ENCODE results near the gene NSF.
"Not testable (repeated sequence)": the region's sequence is repeated elsewhere in the genome, so short reads cannot be mapped to it uniquely, and the experiment has no call there.

Gene NSF

GRCh38 chr17:46782250-46782953, 191.9 kb downstream of the NSF start:
- peaks cover 54% of the 10 kb centered on the region for H3K4me1 ChIP-seq (ENCODE audit: control insufficient read depth, insufficient read depth, low read length)
- H3K27ac ChIP-seq (ENCODE audit: low read depth, low read length) = no peak overlapping the region
- no peaks in the 10 kb centered on the region for H3K36me3 ChIP-seq (ENCODE audit: control insufficient read depth, insufficient read depth, low read length)
- H3K27me3 ChIP-seq (ENCODE audit: control insufficient read depth, insufficient read depth, low read length) = peaks cover 4% of the 10 kb centered on the region; the same call in 1 of the 2 replicates
- H3K4me3 ChIP-seq (ENCODE audit: low read depth, low read length) = no peak overlapping the region
- H3K9me3 ChIP-seq (ENCODE audit: control insufficient read depth, insufficient read depth, low read depth, low read length) = no peaks in the 10 kb centered on the region
- H3K9ac ChIP-seq (ENCODE audit: low read length) = no peak overlapping the region

- Histone ChIP-seq H3K36me3 (ENCODE audit: control insufficient read depth, insufficient read depth, low read length) (no peaks in the 10 kb centered on the region), H3K27me3 (ENCODE audit: control insufficient read depth, insufficient read depth, low read length) (no peaks in the 10 kb centered on the region), H3K4me1 (ENCODE audit: control insufficient read depth, insufficient read depth, low read length) (peaks cover 51% of the 10 kb centered on the region), H3K4me3 (ENCODE audit: low read depth, low read length) (no peak overlapping the region), H3K9me3 (ENCODE audit: control insufficient read depth, insufficient read depth, low read depth, low read length) (no peaks in the 10 kb centered on the region), H3K27ac (ENCODE audit: low read depth, low read length) (no peak overlapping the region), H3K9ac (ENCODE audit: low read length) (no peak overlapping the region)
Observed at GRCh38 chr17:46783031-46783593, 192.6 kb downstream of the NSF start.

- Histone ChIP-seq H3K4me1 (ENCODE audit: control insufficient read depth, insufficient read depth, low read length) (peaks cover 42% of the 10 kb centered on the region), H3K4me3 (ENCODE audit: low read depth, low read length) (no peak overlapping the region), H3K36me3 (ENCODE audit: control insufficient read depth, insufficient read depth, low read length) (peaks cover 5% of the 10 kb centered on the region; the same call in 1 of the 2 replicates), H3K9me3 (ENCODE audit: control insufficient read depth, insufficient read depth, low read depth, low read length) (peaks cover 10% of the 10 kb centered on the region), H3K9ac (ENCODE audit: low read length) (no peak overlapping the region), H3K27ac (ENCODE audit: low read depth, low read length) (peak overlapping the region; percentile 65; the same call in 1 of the 2 replicates), H3K27me3 (ENCODE audit: control insufficient read depth, insufficient read depth, low read length) (peaks cover 4% of the 10 kb centered on the region; the same call in 1 of the 2 replicates)
Observed at GRCh38 chr17:46785696-46786095, 195.2 kb downstream of the NSF start.

- no peak overlapping the region for H3K9ac ChIP-seq (ENCODE audit: low read length)
- no peak overlapping the region for H3K4me3 ChIP-seq (ENCODE audit: low read depth, low read length)
- H3K4me1 ChIP-seq (ENCODE audit: control insufficient read depth, insufficient read depth, low read length) = peaks cover 35% of the 10 kb centered on the region
- peaks cover 5% of the 10 kb centered on the region; the same call in 1 of the 2 replicates for H3K36me3 ChIP-seq (ENCODE audit: control insufficient read depth, insufficient read depth, low read length)
- H3K9me3 ChIP-seq (ENCODE audit: control insufficient read depth, insufficient read depth, low read depth, low read length) = peaks cover 10% of the 10 kb centered on the region
- peaks cover 4% of the 10 kb centered on the region; the same call in 1 of the 2 replicates for H3K27me3 ChIP-seq (ENCODE audit: control insufficient read depth, insufficient read depth, low read length)
- no peak overlapping the region for H3K27ac ChIP-seq (ENCODE audit: low read depth, low read length)
Observed at GRCh38 chr17:46787478-46787877, 197.0 kb downstream of the NSF start.

GRCh38 chr17:46788300-46788699, 197.8 kb downstream of the NSF start:
- no peak overlapping the region for H3K4me3 ChIP-seq (ENCODE audit: low read depth, low read length)
- H3K9me3 ChIP-seq (ENCODE audit: control insufficient read depth, insufficient read depth, low read depth, low read length) = peaks cover 10% of the 10 kb centered on the region
- H3K9ac ChIP-seq (ENCODE audit: low read length) = no peak overlapping the region
- H3K36me3 ChIP-seq (ENCODE audit: control insufficient read depth, insufficient read depth, low read length) = peaks cover 5% of the 10 kb centered on the region; the same call in 1 of the 2 replicates
- peaks cover 4% of the 10 kb centered on the region; the same call in 1 of the 2 replicates for H3K27me3 ChIP-seq (ENCODE audit: control insufficient read depth, insufficient read depth, low read length)
- peaks cover 30% of the 10 kb centered on the region for H3K4me1 ChIP-seq (ENCODE audit: control insufficient read depth, insufficient read depth, low read length)
- no peak overlapping the region for H3K27ac ChIP-seq (ENCODE audit: low read depth, low read length)

- H3K9me3 ChIP-seq (ENCODE audit: control insufficient read depth, insufficient read depth, low read depth, low read length) = peaks cover 10% of the 10 kb centered on the region
- H3K4me3 ChIP-seq (ENCODE audit: low read depth, low read length) = no peak overlapping the region
- no peak overlapping the region for H3K9ac ChIP-seq (ENCODE audit: low read length)
- peaks cover 5% of the 10 kb centered on the region; the same call in 1 of the 2 replicates for H3K36me3 ChIP-seq (ENCODE audit: control insufficient read depth, insufficient read depth, low read length)
- H3K27me3 ChIP-seq (ENCODE audit: control insufficient read depth, insufficient read depth, low read length) = peaks cover 4% of the 10 kb centered on the region; the same call in 1 of the 2 replicates
- peaks cover 30% of the 10 kb centered on the region for H3K4me1 ChIP-seq (ENCODE audit: control insufficient read depth, insufficient read depth, low read length)
- H3K27ac ChIP-seq (ENCODE audit: low read depth, low read length) = no peak overlapping the region
Observed at GRCh38 chr17:46788796-46789195, 198.3 kb downstream of the NSF start.

- peaks cover 5% of the 10 kb centered on the region; the same call in 1 of the 2 replicates for H3K36me3 ChIP-seq (ENCODE audit: control insufficient read depth, insufficient read depth, low read length)
- no peak overlapping the region for H3K4me3 ChIP-seq (ENCODE audit: low read depth, low read length)
- peaks cover 30% of the 10 kb centered on the region for H3K4me1 ChIP-seq (ENCODE audit: control insufficient read depth, insufficient read depth, low read length)
- peaks cover 10% of the 10 kb centered on the region for H3K9me3 ChIP-seq (ENCODE audit: control insufficient read depth, insufficient read depth, low read depth, low read length)
- H3K27ac ChIP-seq (ENCODE audit: low read depth, low read length) = no peak overlapping the region
- H3K9ac ChIP-seq (ENCODE audit: low read length) = no peak overlapping the region
- peaks cover 4% of the 10 kb centered on the region; the same call in 1 of the 2 replicates for H3K27me3 ChIP-seq (ENCODE audit: control insufficient read depth, insufficient read depth, low read length)
Observed at GRCh38 chr17:46789610-46790009, 199.1 kb downstream of the NSF start.

GRCh38 chr17:46790216-46790615, 199.7 kb downstream of the NSF start:
- peaks cover 5% of the 10 kb centered on the region; the same call in 1 of the 2 replicates for H3K36me3 ChIP-seq (ENCODE audit: control insufficient read depth, insufficient read depth, low read length)
- H3K4me1 ChIP-seq (ENCODE audit: control insufficient read depth, insufficient read depth, low read length) = peaks cover 27% of the 10 kb centered on the region
- peaks cover 4% of the 10 kb centered on the region; the same call in 1 of the 2 replicates for H3K27me3 ChIP-seq (ENCODE audit: control insufficient read depth, insufficient read depth, low read length)

GRCh38 chr17:46791531-46791930, 201.1 kb downstream of the NSF start:
- Histone ChIP-seq H3K9ac (ENCODE audit: low read length) (no peak overlapping the region), H3K27me3 (ENCODE audit: control insufficient read depth, insufficient read depth, low read length) (peaks cover 4% of the 10 kb centered on the region; the same call in 1 of the 2 replicates), H3K27ac (ENCODE audit: low read depth, low read length) (no peak overlapping the region), H3K36me3 (ENCODE audit: control insufficient read depth, insufficient read depth, low read length) (peaks cover 5% of the 10 kb centered on the region; the same call in 1 of the 2 replicates), H3K9me3 (ENCODE audit: control insufficient read depth, insufficient read depth, low read depth, low read length) (peaks cover 10% of the 10 kb centered on the region), H3K4me1 (ENCODE audit: control insufficient read depth, insufficient read depth, low read length) (peaks cover 17% of the 10 kb centered on the region; the same call in 1 of the 2 replicates), H3K4me3 (ENCODE audit: low read depth, low read length) (no peak overlapping the region)

More at GRCh38 chr17:46790216-46790615, 199.7 kb downstream of the NSF start:
- Histone ChIP-seq H3K9me3 (ENCODE audit: control insufficient read depth, insufficient read depth, low read depth, low read length) (peaks cover 10% of the 10 kb centered on the region), H3K4me3 (ENCODE audit: low read depth, low read length) (no peak overlapping the region), H3K27ac (ENCODE audit: low read depth, low read length) (no peak overlapping the region), H3K9ac (ENCODE audit: low read length) (no peak overlapping the region)

- peaks cover 5% of the 10 kb centered on the region; the same call in 1 of the 2 replicates for H3K36me3 ChIP-seq (ENCODE audit: control insufficient read depth, insufficient read depth, low read length)
- no peak overlapping the region for H3K27ac ChIP-seq (ENCODE audit: low read depth, low read length)
- peaks cover 10% of the 10 kb centered on the region for H3K9me3 ChIP-seq (ENCODE audit: control insufficient read depth, insufficient read depth, low read depth, low read length)
- H3K27me3 ChIP-seq (ENCODE audit: control insufficient read depth, insufficient read depth, low read length) = peaks cover 4% of the 10 kb centered on the region; the same call in 1 of the 2 replicates
- H3K4me1 ChIP-seq (ENCODE audit: control insufficient read depth, insufficient read depth, low read length) = peaks cover 17% of the 10 kb centered on the region
- H3K9ac ChIP-seq (ENCODE audit: low read length) = no peak overlapping the region
- H3K4me3 ChIP-seq (ENCODE audit: low read depth, low read length) = no peak overlapping the region
Observed at GRCh38 chr17:46792071-46792470, 201.6 kb downstream of the NSF start.

GRCh38 chr17:46793023-46793422, 202.6 kb downstream of the NSF start:
- H3K27me3 ChIP-seq (ENCODE audit: control insufficient read depth, insufficient read depth, low read length); H3K9ac ChIP-seq (ENCODE audit: low read length); H3K27ac ChIP-seq (ENCODE audit: low read depth, low read length); H3K9me3 ChIP-seq (ENCODE audit: control insufficient read depth, insufficient read depth, low read depth, low read length); H3K4me3 ChIP-seq (ENCODE audit: low read depth, low read length); H3K36me3 ChIP-seq (ENCODE audit: control insufficient read depth, insufficient read depth, low read length): not testable (repeated sequence)
- peaks cover 21% of the 10 kb centered on the region for H3K4me1 ChIP-seq (ENCODE audit: control insufficient read depth, insufficient read depth, low read length)
